ENCODE results near the gene ADNP.

GRCh38 chr20:50872560-50873425 lies 58.4 kb downstream of the ADNP start:
- TF ChIP-seq CTCF (IDR thresholded peaks at IDR 0.05) = no peak
- TF ChIP-seq POLR2A (IDR thresholded peaks at IDR 0.05) = no peak
